A673 (cell line): Measurements from ENCODE around the gene INSR.

Experiments
- CTCF ChIP-seq: fragments of 300-800, 200-600 bp; sonication (generic); conservative IDR thresholded peaks from 2 replicates; pipeline ENCODE4 v1.5.1; 2017; ENCODE audit warnings: low read depth, mild to moderate bottlenecking, antibody characterized with exemption, low read length, moderate library complexity, mixed read lengths
- EZH2 ChIP-seq: fragments of 200-600 bp; sonication (generic); IDR thresholded peaks from 2 replicates; pipeline ENCODE4 v1.6.1; 2017; ENCODE audit warnings: borderline replicate concordance, low read depth, mild to moderate bottlenecking, mixed read lengths, antibody characterized with exemption, low read length; ENCODE audit not compliant: poor library complexity, severe bottlenecking

GRCh38 chr19:7170983-7171382, 123.2 kb downstream of the INSR start:
- no peak for TF ChIP-seq CTCF
- TF ChIP-seq EZH2, result no peak
